Endothelial cell of umbilical vein (primary cell): Measurements from ENCODE around the gene GPR68. TPM values are rescaled to one million over a fixed set of nuclear protein-coding genes. Genes with fewer than 3 reads are reported as not detected.

Experiments
- BruUV-seq: library from RNA; stranded (reverse); fragments of 400-500 nt; replicated peaks from 2 replicates; lab custom pipeline; 2021; lab: Mats Ljungman, UMichigan
- CTCF ChIA-PET: fragments of 300-600, 350-600 bp; sonication (Branson Sonifier 250); formaldehyde crosslinking; loops from one replicate; lab custom pipeline; 2021; ENCODE audit warnings: antibody characterized with exemption, inconsistent platforms; lab: Charles Lee
- POLR2A ChIA-PET: fragments of 300-600, 350-600 bp; sonication (Branson Sonifier 250); formaldehyde crosslinking; loops from one replicate; lab custom pipeline; 2021; ENCODE audit warnings: antibody characterized with exemption, inconsistent platforms; lab: Charles Lee
- DNase-seq: peaks from one replicate; pipeline ENCODE4 v3.0.0-alpha.2; 2011; ENCODE audit warnings: low read depth, low spot score
- FAIRE-seq: peaks from 2 replicates; lab custom pipeline; 2011; peaks lifted over from hg19 to GRCh38; lab: Jason Lieb, UNC
- H2AFZ ChIP-seq: 2 replicates; pipeline ENCODE4 v1.6.0; 2012; ENCODE audit warnings: low read depth, low read length, control low read depth, inconsistent platforms
- H3K27ac ChIP-seq: 2 replicates; pipeline ENCODE4 v1.5.1; 2011; ENCODE audit warnings: low read depth, mild to moderate bottlenecking, control low read depth, low read length, moderate library complexity; ENCODE audit not compliant: insufficient read depth
- H3K27me3 ChIP-seq, 2 experiments: 2 replicates each; pipeline versions ENCODE4 v1.6.0 to v1.6.1; 2011; ENCODE audit warnings: low read length in 2 of 2, mixed read lengths in 1 of 2; ENCODE audit not compliant: control insufficient read depth in 2 of 2, insufficient read depth in 2 of 2
- H3K36me3 ChIP-seq, 2 experiments: 2 replicates in 1 of 2; 3 replicates in 1 of 2; pipeline ENCODE4 v1.5.1; 2011; ENCODE audit warnings: low read length in 2 of 2, mild to moderate bottlenecking in 1 of 2, moderate library complexity in 1 of 2; ENCODE audit not compliant: control insufficient read depth in 2 of 2, insufficient read depth in 2 of 2; ENCODE audit errors: extremely low read depth in 1 of 2
- H3K4me1 ChIP-seq: 3 replicates; pipeline ENCODE4 v1.5.1; 2011; ENCODE audit warnings: mild to moderate bottlenecking, low read length; ENCODE audit not compliant: control insufficient read depth, insufficient read depth; ENCODE audit errors: extremely low read depth
- H3K4me2 ChIP-seq: 2 replicates; pipeline ENCODE4 v1.6.1; 2011; ENCODE audit warnings: low read length, control low read depth, mixed read lengths; ENCODE audit not compliant: insufficient read depth
- H3K4me3 ChIP-seq, 3 experiments: fragments of 200-600 bp in 1 of 3; sonication (generic), shearing (Covaris generic) in 1 of 3; replicated peaks in 1 of 3; 2 replicates each; pipeline ENCODE4 v1.5.1; 2011 to 2016; ENCODE audit warnings: control low read depth in 3 of 3, low read length in 3 of 3, mild to moderate bottlenecking in 2 of 3, inconsistent platforms in 1 of 3, low read depth in 1 of 3, moderate library complexity in 1 of 3; ENCODE audit not compliant: insufficient read depth in 1 of 3
- H3K79me2 ChIP-seq: 2 replicates; pipeline ENCODE4 v1.6.0; 2012; ENCODE audit warnings: low read length, inconsistent platforms; ENCODE audit not compliant: control insufficient read depth, insufficient read depth
- H3K9ac ChIP-seq: replicated peaks from 2 replicates; pipeline ENCODE3; 2011; ENCODE audit warnings: low read length, control low read depth; ENCODE audit not compliant: insufficient read depth; ENCODE audit errors: extremely low read depth
- H3K9me1 ChIP-seq: replicated peaks from 3 replicates; pipeline ENCODE4 v1.6.0; 2011; ENCODE audit warnings: mild to moderate bottlenecking, low read length; ENCODE audit not compliant: control insufficient read depth, insufficient read depth; ENCODE audit errors: extremely low read depth
- H3K9me3 ChIP-seq: replicated peaks from 2 replicates; pipeline ENCODE4 v1.5.1; 2012; ENCODE audit warnings: low read length, inconsistent platforms; ENCODE audit not compliant: control insufficient read depth, insufficient read depth
- H4K20me1 ChIP-seq: replicated peaks from 2 replicates; pipeline ENCODE3; 2011; ENCODE audit warnings: mild to moderate bottlenecking, low read length; ENCODE audit not compliant: control insufficient read depth, insufficient read depth; ENCODE audit errors: extremely low read depth
- EZH2 ChIP-seq: IDR thresholded peaks from 2 replicates; pipeline ENCODE4 v1.6.1; 2012; ENCODE audit warnings: borderline replicate concordance, low read depth, mild to moderate bottlenecking, moderate library complexity, low read length, inconsistent platforms; ENCODE audit not compliant: severe bottlenecking
- GATA2 ChIP-seq: IDR thresholded peaks from 2 replicates; pipeline ENCODE4 v1.7.0; 2011; ENCODE audit warnings: low read depth, mild to moderate bottlenecking, moderate library complexity, mixed read lengths, low read length; ENCODE audit not compliant: insufficient read length, insufficient read depth
- JUN ChIP-seq: IDR thresholded peaks from 2 replicates; pipeline ENCODE4 v1.6.1; 2011; ENCODE audit warnings: borderline replicate concordance, low read depth; ENCODE audit not compliant: insufficient read length, insufficient read depth
- MYC ChIP-seq: IDR thresholded peaks from one replicate; pipeline ENCODE4 v1.6.1; 2011; ENCODE audit warnings: mild to moderate bottlenecking, low read depth, low read length
- POLR2A ChIP-seq: IDR thresholded peaks from 2 replicates; pipeline ENCODE4 v1.6.1; 2012; ENCODE audit warnings: low read depth, mild to moderate bottlenecking, control low read depth, low read length
- POLR2AphosphoS5 ChIP-seq: IDR thresholded peaks from 2 replicates; pipeline ENCODE4 v1.6.1; 2012; ENCODE audit warnings: low read depth, mild to moderate bottlenecking, control low read depth, low read length, moderate library complexity; ENCODE audit not compliant: insufficient read depth
- dilution Hi-C: fragments of 300-500 bp; cut with MboI; formaldehyde crosslinking; loops from one replicate; pipeline ENCODE4 v1.15.0; 2019; ENCODE audit warnings: low sequenced_read_pairs; ENCODE audit not compliant: extremely low pct_ligation_motif_present
- intact Hi-C: fragments of 100-400 bp; cut with micrococcal nuclease; formaldehyde crosslinking; loops from one replicate; pipeline ENCODE4 v1.10.0; 2022
- polyA plus RNA-seq, 4 experiments: library from polyadenylated mRNA; depleted of rRNA in 3 of 4; stranded (reverse) in 3 of 4; unstranded in 1 of 4; fragments of >200 nt; gene quantifications; 2 replicates each; pipeline versions ENCODE4 v1.2.1 to v1.2.3, GENCODE V29; 2011 to 2012; ENCODE audit warnings: missing spikeins in 1 of 4
- total RNA-seq: library from RNA; stranded (reverse); gene quantifications from 2 replicates; pipeline ENCODE4 v1.2.3, GENCODE V29; 2021
- TF ChIP-seq, protein P1 (sequence below): IDR thresholded peaks from 2 replicates; pipeline ENCODE4 v1.6.1; 2011; ENCODE audit not compliant: insufficient read depth, insufficient read length
- TF ChIP-seq, protein P2 (sequence below), 2 donors: IDR thresholded peaks; 1 replicate in 1 of 2; 2 replicates in 1 of 2; pipeline ENCODE4 v1.5.1; 2011; ENCODE audit warnings: low read length in 2 of 2, mild to moderate bottlenecking in 2 of 2, moderate library complexity in 2 of 2, control low read depth in 1 of 2, inconsistent platforms in 1 of 2, low read depth in 1 of 2; ENCODE audit not compliant: insufficient read depth in 1 of 2; ENCODE audit errors: extremely low read depth in 1 of 2

Gene GPR68
- total and polyA plus RNA-seq, 2 donors (not counting 3 experiments of a cell fraction or from before 2014, with no cell fraction given), result 0.24 to 0.36 TPM

DNA sequence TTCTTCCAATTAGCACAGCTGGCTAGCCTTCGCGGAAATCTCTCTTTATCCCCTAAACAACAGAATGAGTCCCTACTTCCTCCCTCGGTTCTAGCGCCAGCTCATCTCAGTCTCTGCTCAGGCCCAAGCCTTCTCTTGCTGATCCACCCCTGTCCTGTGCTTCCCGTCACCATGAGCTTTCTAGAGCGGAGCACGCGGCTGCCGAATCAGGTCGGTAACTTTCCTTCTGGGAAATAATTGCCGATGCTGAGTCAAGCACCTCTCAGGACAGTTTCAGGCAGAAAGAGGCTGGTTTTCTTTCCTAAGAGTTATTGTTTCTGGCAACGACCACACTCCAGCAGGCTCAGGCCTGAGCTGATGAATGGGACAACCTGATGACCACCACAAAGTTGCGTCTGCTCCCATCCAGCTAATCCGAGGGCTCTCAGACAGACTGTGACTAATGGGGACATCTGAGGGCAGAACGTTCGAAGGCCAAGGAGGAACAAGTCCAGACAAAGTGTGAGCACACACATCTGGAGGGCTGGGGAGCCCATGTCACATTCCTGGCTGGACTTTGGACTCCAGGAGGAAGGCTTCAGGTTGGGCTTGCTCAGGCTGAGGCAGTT is 13.6 kb upstream of the GPR68 start:
- Histone ChIP-seq H3K4me2 (no peak overlapping the region), H3K79me2 (no peaks in the 10 kb centered on the region), H3K36me3 (no peaks in the 10 kb centered on the region), H4K20me1 (no peaks in the 10 kb centered on the region), H3K9me3 (no peaks in the 10 kb centered on the region), H3K27ac (no peak overlapping the region), H2AFZ (peak overlapping the region; percentile 36), H3K4me3 (no peak overlapping the region), H3K27me3 (no peaks in the 10 kb centered on the region), H3K9me1 (no peaks in the 10 kb centered on the region), H3K9ac (no peak overlapping the region), H3K4me1 (peaks cover 7% of the 10 kb centered on the region)
- ChIA-PET CTCF (interaction anchor here (1.3 to 3.7 kb wide), 4 partner anchors 13 to 81 kb away, joined by 3 to 16 read pairs (median 7); no protein-coding TSS in a partner anchor), POLR2A (interaction anchor here (0.6 kb wide), 1 partner anchor 68 kb away, joined by 3 read pairs; no protein-coding TSS in a partner anchor)
- dilution Hi-C loops (no loop called here), intact Hi-C loops (no loop called here)
- TF ChIP-seq EZH2, result no peak
- TF ChIP-seq POLR2AphosphoS5, result no peak
- TF ChIP-seq MYC, result no peak
- TF ChIP-seq JUN, result no peak
- no peak for TF ChIP-seq POLR2A
- TF ChIP-seq, protein P1, sequence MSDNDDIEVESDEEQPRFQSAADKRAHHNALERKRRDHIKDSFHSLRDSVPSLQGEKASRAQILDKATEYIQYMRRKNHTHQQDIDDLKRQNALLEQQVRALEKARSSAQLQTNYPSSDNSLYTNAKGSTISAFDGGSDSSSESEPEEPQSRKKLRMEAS, result no peak
- TF ChIP-seq, protein P2, sequence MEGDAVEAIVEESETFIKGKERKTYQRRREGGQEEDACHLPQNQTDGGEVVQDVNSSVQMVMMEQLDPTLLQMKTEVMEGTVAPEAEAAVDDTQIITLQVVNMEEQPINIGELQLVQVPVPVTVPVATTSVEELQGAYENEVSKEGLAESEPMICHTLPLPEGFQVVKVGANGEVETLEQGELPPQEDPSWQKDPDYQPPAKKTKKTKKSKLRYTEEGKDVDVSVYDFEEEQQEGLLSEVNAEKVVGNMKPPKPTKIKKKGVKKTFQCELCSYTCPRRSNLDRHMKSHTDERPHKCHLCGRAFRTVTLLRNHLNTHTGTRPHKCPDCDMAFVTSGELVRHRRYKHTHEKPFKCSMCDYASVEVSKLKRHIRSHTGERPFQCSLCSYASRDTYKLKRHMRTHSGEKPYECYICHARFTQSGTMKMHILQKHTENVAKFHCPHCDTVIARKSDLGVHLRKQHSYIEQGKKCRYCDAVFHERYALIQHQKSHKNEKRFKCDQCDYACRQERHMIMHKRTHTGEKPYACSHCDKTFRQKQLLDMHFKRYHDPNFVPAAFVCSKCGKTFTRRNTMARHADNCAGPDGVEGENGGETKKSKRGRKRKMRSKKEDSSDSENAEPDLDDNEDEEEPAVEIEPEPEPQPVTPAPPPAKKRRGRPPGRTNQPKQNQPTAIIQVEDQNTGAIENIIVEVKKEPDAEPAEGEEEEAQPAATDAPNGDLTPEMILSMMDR (IDR thresholded peaks at IDR 0.05; ENCODE audit: extremely low read depth in 1 of 2, insufficient read depth in 1 of 2, low read depth in 1 of 2, low read length in 2 of 2), result no peak
- TF ChIP-seq GATA2, result no peak
- peak; percentile 88 for FAIRE-seq
- BruUV-seq, result no TSS peak
- peak; percentile 59 for DNase-seq
